GM19043 (cell line): ENCODE results near the gene TLR2.

ENCODE experiments used
- ATAC-seq: cut with Tn5 transposase; IDR thresholded peaks from one replicate; pipeline ENCODE4 v1.9.1; 2021; ENCODE audit warnings: low read depth; ENCODE audit not compliant: unreplicated experiment

The TLR2 gene

GRCh38 chr4:153684182-153684970 is at the start of gene TLR2:
Gene TLR2 (plus strand): TSS chr4:153684280. CDS start chr4:153702908, 18,628 bp downstream.
- ATAC-seq = peak; percentile 90

DNA sequence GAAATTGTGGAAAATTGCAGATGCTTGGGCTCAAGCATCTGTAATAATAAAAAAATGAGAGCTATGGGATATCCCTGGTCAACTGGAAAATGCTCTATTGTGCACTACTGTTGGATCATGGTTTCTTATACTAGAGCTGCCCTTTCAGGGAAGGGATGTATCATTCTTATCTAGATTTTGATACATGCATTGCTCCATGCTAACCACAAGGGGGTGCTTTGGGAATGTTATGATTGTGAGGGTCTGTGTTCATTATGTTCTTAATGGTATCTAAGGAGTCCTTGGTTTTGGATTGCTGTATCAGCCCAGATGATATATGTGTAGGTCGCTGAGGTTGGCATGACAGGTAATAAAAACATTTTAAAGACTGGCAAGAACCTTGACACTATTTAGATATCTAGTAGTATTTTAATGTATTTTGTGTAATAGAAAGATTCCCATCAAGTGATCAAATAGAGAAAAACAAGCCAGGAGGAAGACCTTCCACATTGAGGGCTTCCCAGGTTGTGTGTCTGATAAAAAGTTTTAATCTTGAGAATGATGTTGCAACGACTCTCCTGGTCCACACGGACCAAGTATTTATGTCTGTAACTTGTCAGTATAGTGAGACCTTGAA is 49.2 kb upstream of the TLR2 start:
- ATAC-seq = no peak

GRCh38 chr4:153635846-153636245 is 48.2 kb upstream of the TLR2 start:
- no peak for ATAC-seq

- no peak for ATAC-seq
These were observed 46.9 kb upstream of the TLR2 start for GRCh38 chr4:153637201-153637600.

GRCh38 chr4:153638011-153638410 is 46.1 kb upstream of the TLR2 start:
- no peak for ATAC-seq

DNA sequence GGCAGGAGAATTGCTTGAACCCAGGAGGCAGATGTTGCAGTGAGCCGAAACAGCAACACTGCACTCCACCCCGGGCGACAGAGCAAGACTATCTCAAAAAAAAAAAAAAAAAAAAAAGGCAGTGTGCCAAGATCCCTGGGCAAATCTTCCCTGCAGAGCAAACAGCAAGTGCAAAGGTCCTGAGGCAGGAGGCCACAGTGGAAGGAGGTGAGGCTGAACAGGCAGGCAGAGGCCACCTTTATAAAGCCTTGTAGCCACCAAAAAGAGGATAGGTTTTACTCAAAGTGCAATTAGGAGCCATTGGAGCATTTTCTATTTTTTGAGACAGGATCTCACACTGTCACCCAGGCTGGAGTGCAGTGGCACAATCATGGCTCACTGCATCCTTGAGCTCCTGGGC is 45.1 kb upstream of the TLR2 start:
- ATAC-seq = no peak

GRCh38 chr4:153639833-153640802 is 44.0 kb upstream of the TLR2 start:
- ATAC-seq = no peak

DNA sequence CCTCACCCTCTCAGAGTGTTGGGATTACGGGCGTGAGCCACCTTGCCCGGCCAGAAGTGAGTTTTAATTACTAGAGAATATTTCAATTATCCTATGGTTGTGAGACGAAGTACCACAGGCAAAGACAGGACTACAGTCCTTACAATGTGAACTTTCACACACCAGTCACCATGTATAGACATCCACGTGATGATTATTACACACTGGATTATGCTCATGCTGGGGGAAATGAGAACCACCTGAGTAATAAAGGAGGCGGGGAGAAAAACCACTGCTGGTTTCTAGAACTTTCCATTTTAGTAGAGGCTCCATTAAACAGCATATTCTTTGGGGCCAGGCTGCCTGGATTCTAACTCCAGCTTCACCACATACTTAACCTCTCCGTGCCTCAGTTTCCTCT is 42.5 kb upstream of the TLR2 start:
- ATAC-seq = no peak

DNA sequence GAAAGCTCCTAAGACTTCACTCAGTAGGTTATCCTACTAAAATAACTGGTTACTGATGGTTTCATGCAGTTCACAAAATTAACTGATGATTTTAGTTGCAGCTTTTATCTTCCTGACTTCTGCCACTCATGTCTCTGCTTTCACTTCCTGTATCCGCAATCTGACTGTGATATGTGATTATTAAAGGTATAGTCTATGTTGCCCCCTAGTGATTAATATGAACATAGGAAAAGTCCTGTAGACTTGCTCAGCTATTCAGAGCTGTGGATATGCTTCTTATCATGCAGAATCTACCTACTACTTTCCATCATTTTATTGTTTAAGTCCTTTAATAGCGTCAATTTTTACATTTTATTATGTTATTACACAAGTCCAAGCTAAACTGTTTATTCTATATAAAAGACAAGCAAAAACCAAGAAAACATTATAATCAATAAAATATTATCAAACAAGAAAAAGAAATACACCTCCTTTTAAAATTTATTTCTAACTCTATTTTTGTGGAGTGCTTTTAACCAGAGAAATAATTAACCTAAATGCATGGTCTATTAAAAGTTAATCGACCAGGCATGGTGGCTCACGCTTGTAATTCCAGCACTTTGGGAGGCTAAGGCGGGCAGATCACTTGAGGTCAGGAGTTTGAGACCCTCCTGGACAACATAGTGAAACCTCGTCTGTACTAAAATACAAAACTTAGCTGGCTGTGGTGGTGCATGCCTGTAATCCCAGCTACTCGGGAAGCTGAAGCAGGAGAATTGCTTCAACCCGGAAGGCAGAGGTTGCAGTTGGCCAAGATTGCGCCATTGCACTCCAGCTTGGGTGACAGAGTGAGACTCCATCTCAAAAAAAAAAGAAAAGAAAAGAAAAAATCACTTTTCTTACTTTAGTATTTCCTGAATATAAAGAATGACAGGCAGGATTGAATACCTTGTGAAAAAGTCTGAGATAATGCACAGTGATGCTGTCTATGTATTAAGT is 40.4 kb upstream of the TLR2 start:
- ATAC-seq = peak; percentile 86

DNA sequence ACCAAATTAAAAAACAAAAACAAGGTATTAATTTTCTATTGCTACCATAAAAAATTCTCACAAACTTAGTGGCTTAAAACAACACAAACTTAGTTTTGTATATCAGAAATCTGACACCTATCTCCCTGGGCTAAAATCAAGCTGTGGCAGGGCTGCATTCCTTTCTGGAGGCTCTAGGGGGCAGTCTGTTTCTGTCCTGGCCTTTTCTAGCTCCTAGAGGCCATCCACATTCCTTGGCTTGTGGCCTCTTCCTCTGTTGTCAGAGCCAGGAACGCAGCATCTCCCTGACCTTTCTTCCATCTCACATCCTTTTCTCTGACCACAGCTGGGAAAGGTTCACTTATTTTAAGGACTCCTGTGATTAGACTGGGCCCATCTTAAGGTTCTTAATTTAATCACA is 38.9 kb upstream of the TLR2 start:
- ATAC-seq = no peak

DNA sequence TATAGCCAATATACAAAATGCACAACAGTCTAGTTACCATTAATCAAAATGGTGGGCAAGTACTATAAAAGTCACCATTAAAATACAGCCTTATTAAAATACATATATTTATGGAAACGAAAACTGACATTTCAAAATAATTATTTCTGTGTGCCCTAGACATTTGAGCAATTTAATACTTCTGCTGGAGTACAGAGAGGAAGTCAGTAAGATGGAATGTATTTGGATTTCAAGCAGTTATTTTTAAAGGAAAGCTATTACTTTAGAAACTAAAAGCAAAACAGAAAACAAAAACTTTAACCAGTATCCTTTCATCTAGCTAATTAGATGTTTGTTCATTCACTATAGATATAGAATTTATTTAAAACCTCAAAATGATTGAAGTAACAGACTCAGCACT is 37.8 kb upstream of the TLR2 start:
- ATAC-seq = no peak

- no peak for ATAC-seq
These were observed 37.1 kb upstream of the TLR2 start for GRCh38 chr4:153646978-153647377.

- no peak for ATAC-seq
These were observed 36.1 kb upstream of the TLR2 start for GRCh38 chr4:153647975-153648374.

DNA sequence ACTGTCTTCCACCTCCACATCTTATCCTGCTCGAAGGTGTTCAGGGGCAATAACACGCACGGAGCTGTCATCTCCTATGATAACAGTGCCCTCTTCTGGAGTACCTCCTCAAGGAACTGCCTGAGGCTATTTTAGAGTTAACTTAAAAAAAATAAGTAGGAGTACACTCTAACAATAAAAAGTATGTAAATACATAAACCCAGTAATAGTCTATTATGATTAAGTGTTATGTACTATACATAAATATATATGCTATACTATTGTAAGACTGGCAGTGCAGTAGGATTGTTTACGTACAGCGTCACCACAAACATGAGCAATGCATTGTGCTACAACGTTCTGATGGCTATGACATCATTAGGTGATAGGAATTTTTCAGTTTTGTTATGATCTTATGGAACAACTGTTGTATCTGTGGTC is 34.5 kb upstream of the TLR2 start:
- ATAC-seq = no peak

DNA sequence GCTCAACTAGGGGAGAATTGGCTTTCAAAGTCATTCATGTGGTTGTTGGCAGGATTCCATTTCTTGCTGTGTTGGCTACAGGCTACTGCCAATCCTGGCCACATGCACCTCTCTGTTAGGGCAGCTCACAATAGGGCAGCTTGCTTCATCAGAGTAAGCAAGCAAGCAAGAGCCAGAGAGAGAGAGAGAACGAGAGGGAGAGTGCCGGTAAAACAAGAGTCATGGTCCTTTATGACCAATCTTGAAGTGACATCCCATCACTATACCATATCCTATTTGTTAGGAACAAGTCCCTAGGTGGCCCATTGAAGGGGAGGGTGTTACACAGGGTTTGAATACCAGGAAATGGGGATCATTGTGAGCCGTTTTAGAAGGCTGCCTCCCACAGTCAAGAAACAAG is 33.0 kb upstream of the TLR2 start:
- no peak for ATAC-seq

DNA sequence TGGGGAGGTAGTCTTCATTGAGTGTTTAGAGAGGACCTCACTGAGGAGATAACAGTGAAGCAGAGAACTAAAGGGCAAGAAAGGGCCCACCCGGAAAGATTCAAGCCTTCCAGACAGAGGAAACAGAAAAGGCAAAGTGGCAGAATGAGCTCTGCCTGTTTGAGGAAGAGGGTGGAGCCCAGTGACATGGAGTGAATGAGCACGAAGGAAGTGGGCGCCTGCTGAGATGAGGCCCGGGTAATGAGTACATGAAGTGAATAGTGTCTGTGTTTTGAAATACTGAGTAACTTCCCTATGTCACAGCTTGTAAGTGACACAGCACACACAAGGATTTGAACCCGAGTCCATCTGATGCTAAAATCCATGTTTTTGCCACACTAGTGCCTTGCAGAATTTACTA is 32.5 kb upstream of the TLR2 start:
- no peak for ATAC-seq

DNA sequence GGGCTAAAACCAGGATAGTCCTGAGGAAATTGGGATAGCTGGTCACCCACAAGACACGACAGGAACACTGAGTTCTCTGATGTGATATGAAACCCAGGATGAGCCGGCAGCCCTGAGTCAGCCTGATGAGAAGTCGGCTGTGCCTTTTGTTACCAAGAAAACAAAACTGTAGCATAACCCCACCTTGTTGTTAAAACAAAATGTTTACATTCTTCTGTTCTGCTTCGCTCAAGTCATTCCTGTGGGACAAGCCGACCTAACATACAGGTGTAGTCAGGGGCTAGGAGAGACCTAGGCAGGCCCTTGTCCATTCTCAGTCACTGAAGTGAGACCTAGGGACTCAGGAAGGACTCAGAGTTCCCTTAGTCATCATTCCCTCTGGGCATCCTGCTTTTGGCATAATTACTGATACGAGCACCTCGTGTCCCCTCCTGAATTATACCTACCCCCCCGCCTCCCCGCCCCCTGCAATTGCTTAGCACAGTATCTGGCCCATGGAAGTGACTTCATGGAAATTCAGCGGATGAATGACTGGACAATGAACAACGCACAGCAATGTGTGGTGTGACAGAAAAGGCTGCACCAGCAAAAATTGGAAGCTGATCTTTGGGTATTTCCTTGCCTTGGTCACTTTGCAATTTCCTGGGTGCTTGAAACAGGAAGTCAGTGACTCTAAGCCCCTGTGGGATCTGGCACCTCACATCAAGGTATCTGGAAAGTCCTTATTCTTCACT is 31.9 kb upstream of the TLR2 start:
- no peak for ATAC-seq

DNA sequence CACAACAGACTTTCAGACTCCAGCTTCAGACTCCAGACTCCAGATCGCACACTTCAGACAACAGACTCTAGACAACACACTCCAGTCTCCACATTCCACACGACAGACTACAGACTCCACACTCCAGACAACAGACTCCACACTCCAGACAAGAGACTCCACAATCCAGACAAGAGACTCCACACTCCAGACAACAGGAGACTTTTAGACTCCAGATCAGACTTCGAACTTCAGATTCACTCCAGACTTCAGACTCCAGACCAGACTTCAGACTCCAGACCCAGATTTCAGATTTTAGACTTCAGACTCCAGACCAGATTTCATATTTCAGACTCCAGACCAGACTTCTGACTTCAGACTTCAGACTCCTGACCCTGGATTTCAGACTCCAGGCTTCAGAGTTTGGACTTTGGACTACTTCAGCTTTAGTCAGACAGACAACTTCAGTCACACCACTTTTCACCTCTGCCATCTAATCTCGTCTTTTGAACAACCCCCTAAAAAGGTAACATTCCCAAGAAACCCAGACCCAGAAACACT is 29.0 kb upstream of the TLR2 start:
- no peak for ATAC-seq

DNA sequence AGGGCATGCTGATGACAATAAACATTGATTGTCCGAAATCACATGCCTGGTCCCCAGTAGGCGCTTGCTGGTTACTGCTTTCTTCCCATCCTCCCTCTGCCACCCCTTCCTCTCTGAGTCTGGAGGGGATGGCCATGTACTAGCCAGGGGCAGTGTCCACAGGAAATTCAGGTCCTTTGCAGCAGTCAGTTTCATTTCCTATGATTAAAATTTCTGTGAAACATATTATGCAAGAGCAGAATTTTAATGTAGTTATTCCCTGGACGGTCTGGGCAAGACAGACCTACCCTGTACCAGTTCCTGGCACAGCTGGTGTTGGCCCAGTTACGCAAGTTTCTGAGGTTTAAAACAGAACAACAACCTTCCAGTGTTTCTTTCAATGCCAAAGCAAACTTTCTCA is 28.2 kb upstream of the TLR2 start:
- no peak for ATAC-seq
